Germinal center (tissue), 1 donor: Measurements from ENCODE around the gene DCPS.
"Not testable (repeated sequence)": the region's sequence is repeated elsewhere in the genome, so short reads cannot be mapped to it uniquely, and the experiment has no call there.

Experiments used
- DNase-seq: peaks from one replicate; pipeline ENCODE4 v3.0.0; 2012; ENCODE audit warnings: mixed read lengths, low spot score

DCPS gene

GRCh38 chr11:126303623-126304456, at the start of gene DCPS:
Gene DCPS, plus strand, starts transcription at chr11:126304060. Its CDS starts 21 bp downstream, at chr11:126304081.
- peak; percentile 93 for DNase-seq

GRCh38 chr11:126254819-126255218, 49.0 kb upstream of the DCPS start:
- no peak for DNase-seq

GRCh38 chr11:126255507-126255906, 48.4 kb upstream of the DCPS start:
- not testable (repeated sequence) for DNase-seq

GRCh38 chr11:126256216-126256615, 47.6 kb upstream of the DCPS start:
- no peak for DNase-seq

GRCh38 chr11:126257144-126257543, 46.7 kb upstream of the DCPS start:
- DNase-seq, result no peak

- no peak for DNase-seq
Observed at GRCh38 chr11:126257764-126258163, 46.1 kb upstream of the DCPS start.

- no peak for DNase-seq
Observed at GRCh38 chr11:126262216-126262615, 41.6 kb upstream of the DCPS start.

- DNase-seq, result no peak
Observed at GRCh38 chr11:126263489-126263888, 40.4 kb upstream of the DCPS start.

GRCh38 chr11:126265811-126266210, 38.0 kb upstream of the DCPS start:
- no peak for DNase-seq

GRCh38 chr11:126267650-126268049, 36.2 kb upstream of the DCPS start:
- DNase-seq, result no peak

- DNase-seq, result no peak
Observed at GRCh38 chr11:126268361-126268707, 35.5 kb upstream of the DCPS start.

GRCh38 chr11:126268708-126269579, 34.9 kb upstream of the DCPS start, which contains the start of the genes FOXRED1 and SRPRA:
Gene FOXRED1, plus strand, starts transcription at chr11:126269154. Its CDS starts 53 bp downstream, at chr11:126269207.
Gene SRPRA, minus strand, starts transcription at chr11:126268895. Its CDS starts 91 bp downstream, at chr11:126268804.
- DNase-seq, result peak; percentile 100

GRCh38 chr11:126277322-126277721, 26.5 kb upstream of the DCPS start:
- DNase-seq, result no peak

- DNase-seq, result no peak
Observed at GRCh38 chr11:126277780-126278179, 26.1 kb upstream of the DCPS start.

- no peak for DNase-seq
Observed at GRCh38 chr11:126279191-126279590, 24.7 kb upstream of the DCPS start.

- DNase-seq, result no peak
Observed at GRCh38 chr11:126280595-126280994, 23.3 kb upstream of the DCPS start.

GRCh38 chr11:126281245-126281644, 22.6 kb upstream of the DCPS start:
- DNase-seq, result no peak

GRCh38 chr11:126281666-126282175, 22.1 kb upstream of the DCPS start:
- DNase-seq, result no peak

- peak; percentile 49 for DNase-seq
Observed at GRCh38 chr11:126282361-126282735, 21.5 kb upstream of the DCPS start.

GRCh38 chr11:126282736-126283591, 20.9 kb upstream of the DCPS start, which contains the start of gene TIRAP:
Gene TIRAP, plus strand, starts transcription at chr11:126283093. Its CDS starts 7,802 bp downstream, at chr11:126290895.
- DNase-seq, result peak; percentile 52

- DNase-seq, result no peak
Observed at GRCh38 chr11:126284829-126285228, 19.0 kb upstream of the DCPS start.

GRCh38 chr11:126288237-126288636, 15.6 kb upstream of the DCPS start:
- no peak for DNase-seq
